Esophagus (tissue), 2 donors: Measurements from ENCODE around the gene TLE3. TPM values are rescaled to one million over a fixed set of nuclear protein-coding genes. Genes with fewer than 3 reads are reported as not detected.

Source experiments
- H3K27ac ChIP-seq, 2 donors: one replicate each; pipeline ENCODE4 v1.5.1; 2013; ENCODE audit warnings: low read depth in 2 of 2, mild to moderate bottlenecking in 2 of 2, inconsistent platforms in 1 of 2, low read length in 1 of 2, moderate library complexity in 1 of 2
- H3K27me3 ChIP-seq, 2 donors: one replicate each; pipeline ENCODE4 v1.6.1; 2013; ENCODE audit warnings: low read length in 2 of 2, control low read depth in 1 of 2, mild to moderate bottlenecking in 1 of 2; ENCODE audit not compliant: insufficient read depth in 2 of 2, control insufficient read depth in 1 of 2
- H3K36me3 ChIP-seq, 2 donors: one replicate each; pipeline ENCODE4 v1.6.1; 2013; ENCODE audit warnings: low read length in 1 of 2; ENCODE audit not compliant: control insufficient read depth in 2 of 2, insufficient read depth in 2 of 2
- H3K4me1 ChIP-seq, 2 donors: one replicate each; pipeline ENCODE4 v1.6.1; 2013; ENCODE audit warnings: low read length in 1 of 2; ENCODE audit not compliant: control insufficient read depth in 2 of 2, insufficient read depth in 2 of 2
- H3K4me3 ChIP-seq, 2 donors: one replicate each; pipeline ENCODE4 v1.5.1; 2013; ENCODE audit warnings: low read length in 2 of 2, mild to moderate bottlenecking in 2 of 2, low read depth in 1 of 2, moderate library complexity in 1 of 2
- H3K9me3 ChIP-seq, 2 donors: one replicate each; pipeline ENCODE4 v1.6.1; 2013; ENCODE audit warnings: mild to moderate bottlenecking in 2 of 2, low read depth in 1 of 2, low read length in 1 of 2, moderate library complexity in 1 of 2; ENCODE audit not compliant: control insufficient read depth in 2 of 2, insufficient read depth in 1 of 2
- WGBS, 2 donors: extraction: QIAGEN DNeasy Blood & Tissue Kit; methylation state at CpG; one replicate each; pipeline ENCODE4 v1.1.7; 2013; 5-methylcytosine and 5-hydroxymethylcytosine counted together
- polyA plus RNA-seq, 2 donors: library from polyadenylated mRNA; stranded (reverse); fragments of 200-250 nt; gene quantifications; one replicate each; pipeline ENCODE4 v1.2.3, GENCODE V29; 2013
- donor health status: healthy with polysubstance abuse.
- donor health status: Bipolar disorder and iron deficiency.

The TLE3 gene
- polyA plus RNA-seq, 2 donors: 33.1 to 43.9 TPM

DNA sequence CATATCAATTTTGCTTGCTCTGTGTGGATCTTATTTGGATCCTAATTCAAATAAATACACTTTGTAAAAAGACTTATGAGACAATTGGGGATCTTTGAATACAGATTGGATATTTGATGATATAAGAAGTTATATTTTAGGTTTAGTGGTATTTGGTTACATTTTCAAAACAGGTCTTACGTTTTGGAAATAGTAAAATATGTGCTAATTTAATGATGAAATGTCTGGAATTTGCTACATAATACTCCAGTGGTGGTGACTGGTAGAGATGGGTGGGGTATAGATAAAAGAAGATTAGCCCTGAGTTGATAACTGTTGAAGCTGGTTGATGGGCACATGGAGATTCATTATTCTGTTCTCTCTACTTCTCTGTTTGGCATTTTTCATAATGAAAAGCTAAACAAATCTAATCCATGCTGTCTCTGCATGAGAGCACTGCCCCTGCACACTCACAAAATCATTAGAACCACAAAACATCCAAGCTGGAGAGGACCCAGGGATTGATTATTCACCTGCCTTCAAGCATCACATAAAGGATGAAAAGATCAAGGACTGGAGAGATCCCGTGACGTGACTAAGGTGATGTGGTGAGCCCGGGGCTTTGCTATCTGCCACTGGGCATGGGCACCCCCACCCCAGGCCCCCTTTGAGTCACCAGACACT lies 58.9 kb downstream of the TLE3 start:
- H3K9me3 ChIP-seq: no peaks in the 10 kb centered on the region
- no peak overlapping the region for H3K4me3 ChIP-seq
- 44 to 56% methylated on average over 4 of the region's 4 CpGs for WGBS, 2 donors
- peaks cover 0 to 5% of the 10 kb centered on the region in 2 donors for H3K27me3 ChIP-seq
- H3K27ac ChIP-seq: no peak overlapping the region
- H3K4me1 ChIP-seq: no peaks in the 10 kb centered on the region
- no peaks in the 10 kb centered on the region for H3K36me3 ChIP-seq

DNA sequence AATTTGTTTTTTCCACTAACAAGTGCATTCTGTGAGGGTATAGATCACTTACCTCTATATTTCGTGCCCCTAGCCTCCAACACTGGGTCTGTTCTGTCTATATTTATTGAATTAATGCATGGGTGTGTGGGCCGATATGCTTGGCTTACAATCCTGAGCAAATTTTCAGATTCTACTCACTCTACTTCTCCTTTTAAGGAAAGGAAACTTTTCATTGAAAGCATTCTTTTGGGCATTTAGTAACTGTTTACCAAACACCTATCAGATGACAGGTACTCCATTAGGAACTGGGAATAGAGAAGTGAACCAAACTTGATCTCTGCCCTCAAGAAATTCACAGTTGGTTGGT lies 60.5 kb downstream of the TLE3 start:
- H3K27ac ChIP-seq: no peak overlapping the region
- no peaks in the 10 kb centered on the region for H3K9me3 ChIP-seq
- no peaks in the 10 kb centered on the region for H3K4me1 ChIP-seq
- no peak overlapping the region for H3K4me3 ChIP-seq
- 90 to 91% methylated on average over 2 of the region's 2 CpGs for WGBS, 2 donors
- H3K36me3 ChIP-seq: no peaks in the 10 kb centered on the region
- peaks cover 0 to 5% of the 10 kb centered on the region in 2 donors for H3K27me3 ChIP-seq

DNA sequence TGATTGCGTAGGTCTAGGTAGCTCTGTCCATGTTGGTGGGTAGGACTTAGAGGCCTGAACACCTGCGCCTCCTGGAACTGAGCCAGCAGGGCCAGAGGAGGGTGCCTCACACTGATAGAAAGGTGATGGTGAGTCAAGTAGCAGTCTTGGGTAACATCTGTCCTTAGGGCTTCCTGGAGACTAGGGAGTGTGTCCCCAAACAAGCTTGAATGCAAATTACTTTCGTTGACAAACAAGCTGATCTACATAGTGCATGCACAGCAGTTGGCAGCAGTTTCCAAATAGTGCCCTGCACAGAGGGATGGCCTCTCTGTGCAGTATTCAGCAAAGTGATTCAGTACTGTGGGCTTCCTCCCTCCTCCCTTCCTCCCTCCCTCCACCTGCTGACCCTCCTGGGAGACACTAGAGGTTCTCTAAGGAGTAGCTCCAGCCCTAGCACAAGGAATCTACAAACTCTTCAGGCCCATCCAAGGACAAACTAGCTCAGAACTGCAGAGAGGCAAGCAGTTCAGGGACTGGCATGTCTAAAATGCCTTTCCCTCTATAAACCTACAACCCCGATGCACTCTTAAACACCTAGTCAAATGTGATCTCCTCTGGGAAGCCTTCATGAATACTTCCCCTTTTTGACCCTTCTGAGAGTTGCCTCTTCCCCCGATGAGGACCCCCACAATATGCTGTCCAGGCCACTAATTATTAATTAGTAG lies 61.0 kb downstream of the TLE3 start:
- Histone ChIP-seq H3K27me3 (peaks cover 0 to 5% of the 10 kb centered on the region in 2 donors), H3K4me1 (no peaks in the 10 kb centered on the region), H3K4me3 (no peak overlapping the region), H3K36me3 (no peaks in the 10 kb centered on the region), H3K9me3 (no peaks in the 10 kb centered on the region), H3K27ac (no peak overlapping the region)
- WGBS, 2 donors: 70 to 76% methylated on average over 5 of the region's 5 CpGs

DNA sequence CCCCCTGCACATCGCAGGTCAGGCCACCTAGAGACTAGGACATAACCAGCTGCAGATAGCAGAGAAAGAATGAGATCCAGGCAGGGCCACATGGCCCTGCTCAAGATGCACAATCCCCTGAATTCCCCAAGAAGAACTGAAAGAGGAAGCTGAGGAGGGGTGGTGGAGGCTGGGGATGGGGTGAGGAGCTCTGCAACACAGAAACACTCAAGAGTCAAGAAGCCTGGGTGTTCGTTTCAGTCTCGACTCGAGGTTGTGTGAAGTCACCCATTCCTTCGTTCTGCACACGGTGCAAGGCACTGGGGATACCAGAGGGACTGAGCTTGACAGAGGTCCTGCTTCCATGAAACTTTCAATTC lies 62.0 kb downstream of the TLE3 start:
- no peak overlapping the region for H3K4me3 ChIP-seq
- no peaks in the 10 kb centered on the region for H3K36me3 ChIP-seq
- H3K27ac ChIP-seq: no peak overlapping the region
- H3K4me1 ChIP-seq: no peaks in the 10 kb centered on the region
- no peaks in the 10 kb centered on the region for H3K9me3 ChIP-seq
- WGBS, 2 donors: 78 to 82% methylated on average over 6 of the region's 6 CpGs
- peaks cover 0 to 5% of the 10 kb centered on the region in 2 donors for H3K27me3 ChIP-seq

DNA sequence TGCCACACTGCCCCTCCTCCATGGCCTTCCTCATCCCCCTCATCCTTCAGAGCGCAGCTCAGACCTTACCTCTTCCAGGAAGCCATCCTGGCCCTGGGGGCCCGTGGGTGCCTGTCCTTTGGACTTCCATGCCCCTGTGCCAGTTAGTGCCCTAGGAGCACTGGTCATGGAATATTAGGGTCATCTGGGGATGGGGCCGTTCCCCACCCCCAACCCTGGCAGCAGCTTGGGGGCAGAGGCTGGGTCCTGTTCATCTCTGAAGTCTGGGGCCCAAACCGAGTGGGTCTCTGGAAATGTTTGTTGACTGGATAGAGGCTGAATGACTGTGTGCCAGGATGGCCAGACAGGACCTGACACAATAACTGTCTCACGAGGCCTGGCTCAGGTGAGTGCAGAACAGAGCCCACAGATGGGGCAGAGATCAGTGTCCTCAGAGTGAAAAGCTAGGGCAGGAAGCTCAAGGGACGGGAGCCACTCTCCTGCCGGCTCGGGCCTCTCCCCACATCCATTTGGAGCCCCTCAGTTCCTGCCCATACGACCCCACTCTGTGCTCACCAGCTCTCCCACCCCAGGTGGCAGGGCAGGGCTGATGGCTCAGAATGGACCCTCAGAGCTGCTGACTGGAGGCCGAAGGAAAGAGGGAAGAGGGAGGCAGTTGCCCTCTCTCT lies 62.5 kb downstream of the TLE3 start:
- peaks cover 0 to 5% of the 10 kb centered on the region in 2 donors for H3K27me3 ChIP-seq
- H3K27ac ChIP-seq: no peak overlapping the region
- 86 to 90% methylated on average over 10 of the region's 10 CpGs for WGBS, 2 donors
- H3K36me3 ChIP-seq: no peaks in the 10 kb centered on the region
- no peaks in the 10 kb centered on the region for H3K4me1 ChIP-seq
- H3K4me3 ChIP-seq: no peak overlapping the region
- no peaks in the 10 kb centered on the region for H3K9me3 ChIP-seq

DNA sequence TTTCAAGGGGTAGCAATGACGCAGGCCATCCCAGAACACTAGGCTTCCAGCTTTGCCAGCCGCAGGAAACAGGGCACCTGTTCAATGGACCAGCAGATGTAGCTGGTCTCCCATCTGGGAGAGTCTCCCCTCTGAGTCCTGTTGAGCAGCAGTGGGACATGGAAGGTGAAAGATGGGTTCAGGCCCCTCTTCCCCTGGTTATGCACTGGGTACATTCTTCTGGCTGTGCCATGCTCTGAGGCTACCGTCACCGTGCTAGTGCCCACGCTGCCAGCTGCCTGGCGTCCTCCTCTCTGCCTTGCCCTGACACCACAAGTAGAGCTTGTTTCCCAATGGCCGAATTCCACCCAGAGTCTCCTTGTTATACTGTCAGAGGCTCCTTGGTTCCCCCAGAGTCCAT lies 63.1 kb downstream of the TLE3 start:
- WGBS, 2 donors: 96 to 97% methylated on average over 7 of the region's 7 CpGs
- H3K27ac ChIP-seq: no peak overlapping the region
- H3K4me3 ChIP-seq: no peak overlapping the region
- H3K9me3 ChIP-seq: no peaks in the 10 kb centered on the region
- H3K36me3 ChIP-seq: no peaks in the 10 kb centered on the region
- H3K27me3 ChIP-seq: peaks cover 0 to 5% of the 10 kb centered on the region in 2 donors
- H3K4me1 ChIP-seq: no peaks in the 10 kb centered on the region

DNA sequence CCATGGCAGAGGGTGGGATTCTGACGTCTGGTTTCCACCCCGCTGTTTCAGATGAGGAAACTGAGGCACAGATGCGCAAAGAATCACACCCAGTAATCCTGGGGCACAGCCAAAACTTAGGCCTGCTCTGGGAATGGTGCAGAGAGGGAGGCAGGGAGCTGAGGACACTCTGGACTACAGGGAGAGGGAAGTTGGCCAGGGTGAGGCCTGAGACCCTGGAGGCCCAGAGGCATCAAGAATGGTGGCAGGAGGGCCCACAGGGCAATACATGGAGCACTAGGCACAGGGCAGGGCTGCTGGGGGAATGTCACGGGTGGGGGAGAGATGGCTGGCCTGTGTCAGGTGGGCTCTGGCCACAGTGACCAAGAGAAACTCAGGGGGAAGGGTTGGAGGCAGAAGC lies 63.6 kb downstream of the TLE3 start:
- Histone ChIP-seq H3K4me3 (no peak overlapping the region), H3K27me3 (peaks cover 0 to 5% of the 10 kb centered on the region in 2 donors), H3K36me3 (no peaks in the 10 kb centered on the region), H3K27ac (no peak overlapping the region), H3K4me1 (no peaks in the 10 kb centered on the region), H3K9me3 (no peaks in the 10 kb centered on the region)
- 79 to 88% methylated on average over 4 of the region's 4 CpGs for WGBS, 2 donors

DNA sequence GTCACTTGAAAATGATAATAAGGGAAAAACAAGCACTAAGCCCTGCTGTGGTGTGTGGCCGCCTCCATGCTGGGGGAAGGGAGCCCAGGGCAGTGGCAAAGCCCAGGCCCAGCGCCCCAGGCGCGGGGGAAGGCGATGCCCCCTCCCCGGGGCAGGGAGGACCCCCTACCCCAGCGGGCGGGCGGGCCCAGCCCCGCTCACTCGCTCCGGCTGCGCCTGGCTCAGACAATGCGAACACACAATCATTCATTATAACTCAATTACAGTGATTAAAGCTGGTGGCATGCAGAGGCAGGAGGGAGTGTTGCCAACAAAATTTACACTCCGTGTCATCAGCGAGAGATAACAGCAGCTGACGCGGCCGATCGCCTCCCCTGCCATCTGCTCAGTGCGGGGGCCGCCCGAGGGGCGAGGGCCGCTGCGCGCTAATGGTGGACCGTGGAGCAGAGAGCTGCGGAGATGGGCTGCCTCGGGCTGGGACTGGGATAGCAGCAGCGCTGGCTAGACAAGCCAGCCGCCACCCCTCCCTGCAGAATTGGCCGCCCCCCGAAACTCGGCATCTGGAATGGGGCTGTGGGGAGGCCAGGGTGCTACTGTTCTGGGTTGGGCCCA lies 64.1 kb downstream of the TLE3 start:
- H3K4me1 ChIP-seq: no peaks in the 10 kb centered on the region
- no peak overlapping the region for H3K4me3 ChIP-seq
- peaks cover 0 to 5% of the 10 kb centered on the region in 2 donors for H3K27me3 ChIP-seq
- 26 to 28% methylated on average over 35 of the region's 35 CpGs for WGBS, 2 donors
- H3K36me3 ChIP-seq: no peaks in the 10 kb centered on the region
- H3K9me3 ChIP-seq: no peaks in the 10 kb centered on the region
- no peak overlapping the region for H3K27ac ChIP-seq

DNA sequence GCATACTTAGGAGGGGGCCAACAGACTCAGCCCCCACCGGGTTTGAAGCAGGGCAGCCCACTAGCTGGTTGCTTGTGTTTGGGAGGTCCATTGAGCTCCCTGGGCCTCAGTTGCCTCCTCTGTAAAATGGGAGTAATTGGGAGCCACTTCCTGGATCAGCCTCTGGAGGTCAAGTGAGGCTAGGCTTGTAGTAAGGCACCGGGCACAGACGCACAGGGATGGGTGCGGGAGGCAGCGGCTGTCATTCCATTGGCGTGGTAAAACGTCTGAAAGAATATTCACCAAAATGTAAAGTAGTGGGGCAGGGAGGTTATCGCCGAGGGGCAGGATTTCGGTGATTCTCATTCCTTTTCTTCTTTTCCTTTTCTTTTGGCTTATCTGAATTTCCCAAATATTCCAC lies 64.6 kb downstream of the TLE3 start:
- Histone ChIP-seq H3K4me3 (no peak overlapping the region), H3K27me3 (peaks cover 0 to 5% of the 10 kb centered on the region in 2 donors)
- WGBS, 2 donors: 53 to 59% methylated on average over 10 of the region's 10 CpGs

More for the DNA sequence above, 64.6 kb downstream of the TLE3 start:
- Histone ChIP-seq H3K9me3 (no peaks in the 10 kb centered on the region), H3K36me3 (no peaks in the 10 kb centered on the region), H3K27ac (no peak overlapping the region), H3K4me1 (no peaks in the 10 kb centered on the region)
